HL-60 (cell line): ENCODE measurements around the gene FBL. TPM values are rescaled to one million over a fixed set of nuclear protein-coding genes. Genes with fewer than 3 reads are reported as not detected.

ENCODE experiments used
- DNase-seq, 2 experiments: peaks; one replicate each; pipeline ENCODE4 v3.0.0-alpha.2; 2010 to 2020; ENCODE audit warnings: low read depth in 1 of 2, low spot score in 1 of 2
- H3K27ac ChIP-seq: fragments of 250-450 bp; sonication (Bioruptor Pico); replicated peaks from 2 replicates; pipeline ENCODE4 v1.5.1; 2020; ENCODE audit warnings: mild to moderate bottlenecking, moderate library complexity
- H3K27me3 ChIP-seq: fragments of 250-450 bp; sonication (Bioruptor Pico); 2 replicates; pipeline ENCODE4 v1.5.1; 2021; ENCODE audit warnings: mild to moderate bottlenecking, moderate library complexity; ENCODE audit not compliant: insufficient read depth, poor library complexity, severe bottlenecking
- H3K4me3 ChIP-seq: replicated peaks from 2 replicates; pipeline ENCODE4 v1.5.1; 2011; ENCODE audit warnings: mild to moderate bottlenecking, control low read depth, low read length; ENCODE audit not compliant: insufficient read depth
- CTCF ChIP-seq: IDR thresholded peaks from one replicate; pipeline ENCODE4 v1.5.1; 2011; ENCODE audit warnings: low read length, control low read depth, inconsistent platforms; ENCODE audit not compliant: insufficient read depth
- GABPA ChIP-seq: IDR thresholded peaks from 2 replicates; pipeline ENCODE4 v1.6.1; 2012; ENCODE audit warnings: low read depth
- POLR2AphosphoS5 ChIP-seq: IDR thresholded peaks from 2 replicates; pipeline ENCODE4 v1.6.1; 2012; ENCODE audit warnings: low read depth
- REST ChIP-seq: IDR thresholded peaks from 2 replicates; pipeline ENCODE4 v1.6.1; 2012; ENCODE audit warnings: low read depth; ENCODE audit not compliant: insufficient replicate concordance
- SPI1 ChIP-seq: IDR thresholded peaks from 2 replicates; pipeline ENCODE4 v1.6.1; 2012; ENCODE audit warnings: low read depth, mild to moderate bottlenecking, borderline replicate concordance
- microRNA-seq: library from miRNA; unstranded; fragments of <30 nt; microRNA quantifications from one replicate; pipeline ENCODE4, GENCODE V29; 2018

FBL gene

GRCh38 chr19:39795001-39795400 is 51.2 kb downstream of the FBL start:
- DNase-seq = peak in 1 of 2 experiments; percentile 39
- Histone ChIP-seq H3K4me3 (no peak overlapping the region), H3K27me3 (peaks cover 2% of the 10 kb centered on the region), H3K27ac (no peak overlapping the region)
- TF ChIP-seq SPI1 = peak; percentile 90
- TF ChIP-seq GABPA = no peak

- Histone ChIP-seq H3K27me3 (no peaks in the 10 kb centered on the region), H3K4me3 (peak overlapping the region; percentile 24), H3K27ac (no peak overlapping the region)
- TF ChIP-seq REST = no peak
- no peak for TF ChIP-seq GABPA
- TF ChIP-seq POLR2AphosphoS5 = no peak
- peak; percentile 95 for TF ChIP-seq CTCF
- no peak for TF ChIP-seq SPI1
- peak; percentile 25 to 60 for DNase-seq
Observed at GRCh38 chr19:39792999-39793546, 53.1 kb downstream of the FBL start.

GRCh38 chr19:39788244-39788643 is 57.9 kb downstream of the FBL start:
- TF ChIP-seq POLR2AphosphoS5 = no peak
- no peak for TF ChIP-seq CTCF
- no peak for TF ChIP-seq REST
- no peak for TF ChIP-seq SPI1
- TF ChIP-seq GABPA = no peak
- Histone ChIP-seq H3K4me3 (no peak overlapping the region), H3K27me3 (no peaks in the 10 kb centered on the region), H3K27ac (no peak overlapping the region)
- no peak for DNase-seq

Small RNAs within 50 kb of the gene (microRNA-seq; reads per million reads assigned to microRNA genes)
- not detected for gene MIR6719
